HAP-1 (cell line): ENCODE measurements around the gene LGR6.
"Not testable (repeated sequence)": the region's sequence is repeated elsewhere in the genome, so short reads cannot be mapped to it uniquely, and the experiment has no call there.

ENCODE experiments used
- DNase-seq, 2 experiments: peaks; one replicate each; pipeline ENCODE4 v3.0.0-alpha.2; 2016 to 2020; ENCODE audit warnings: low spot score in 2 of 2
- H3K27me3 ChIP-seq: fragments of 250-450 bp; sonication (Bioruptor Pico); 2 replicates; pipeline ENCODE4 v1.5.1; 2020; ENCODE audit warnings: low read depth, mild to moderate bottlenecking, moderate library complexity
- H3K36me3 ChIP-seq: fragments of 250-450 bp; sonication (Bioruptor Pico); replicated peaks from 2 replicates; pipeline ENCODE4 v1.5.1; 2020; ENCODE audit warnings: mild to moderate bottlenecking
- H3K4me1 ChIP-seq: fragments of 250-450 bp; sonication (Bioruptor Pico); 2 replicates; pipeline ENCODE4 v1.5.1; 2020; ENCODE audit warnings: mild to moderate bottlenecking
- H3K4me3 ChIP-seq: fragments of 250-450 bp; sonication (Bioruptor Pico); 2 replicates; pipeline ENCODE4 v1.5.1; 2020; ENCODE audit warnings: mild to moderate bottlenecking, moderate library complexity
- H3K9me3 ChIP-seq: fragments of 250-450 bp; sonication (Bioruptor Pico); 2 replicates; pipeline ENCODE4 v1.5.1; 2020; ENCODE audit warnings: mild to moderate bottlenecking, moderate library complexity
- in situ Hi-C: fragments of 300-500 bp; cut with MboI; formaldehyde crosslinking; loops from 3 replicates; pipeline ENCODE4 v1.14.3; 2020; ENCODE audit warnings: low sequenced_read_pairs, inconsistent platforms, mixed read lengths

The LGR6 gene

DNA sequence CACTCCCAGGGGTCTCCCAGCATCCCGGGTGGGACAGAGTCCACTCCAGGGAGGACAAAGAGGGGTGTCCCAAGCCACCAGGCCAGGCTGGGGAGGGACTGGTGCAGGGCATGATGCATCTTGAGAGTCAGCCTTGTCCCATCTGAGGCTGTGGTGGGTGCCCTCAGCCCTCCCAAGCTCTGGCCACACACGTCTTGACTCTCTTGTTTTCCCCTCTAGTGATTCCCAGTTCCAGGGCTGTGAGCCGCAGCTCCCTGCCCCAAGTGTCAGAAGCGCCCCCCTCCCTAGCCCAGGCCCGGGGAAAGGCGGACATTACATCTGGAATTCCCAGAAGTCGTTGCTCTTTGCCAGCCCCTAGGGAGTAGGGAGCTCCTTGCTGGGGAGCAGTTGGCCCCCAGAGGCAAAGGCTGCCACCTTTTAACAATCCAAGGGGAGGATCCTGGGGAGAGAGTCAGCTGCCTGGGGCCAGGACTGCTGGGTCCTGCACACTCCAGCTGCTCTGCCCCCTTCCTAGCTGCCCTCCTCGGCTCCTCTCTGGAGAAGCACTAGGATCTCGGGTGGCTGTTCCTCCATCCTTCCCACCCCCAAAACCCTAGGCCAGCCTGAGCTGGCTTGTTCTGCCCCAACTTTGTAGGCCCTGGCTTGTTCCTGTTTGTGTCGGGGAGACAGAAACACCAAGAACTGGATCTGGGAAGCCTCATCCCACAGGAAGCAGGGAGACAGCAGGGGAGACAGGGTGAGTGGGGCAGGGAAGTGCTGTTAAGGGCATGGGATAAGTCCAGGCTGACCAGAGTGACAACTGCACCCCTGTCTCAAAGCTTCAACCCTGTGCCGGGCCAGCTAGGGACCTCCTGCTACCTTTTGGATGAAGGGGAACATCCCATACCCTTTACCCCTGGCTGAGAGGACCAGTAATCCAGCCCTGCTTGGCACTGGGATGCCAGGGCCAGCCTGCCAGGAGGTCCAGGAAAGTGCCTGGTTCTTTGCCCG lies 30.0 kb upstream of the LGR6 start:
- no peaks in the 10 kb centered on the region for H3K27me3 ChIP-seq
- H3K4me3 ChIP-seq: no peak overlapping the region
- no peaks in the 10 kb centered on the region for H3K36me3 ChIP-seq
- no peak for DNase-seq
- in situ Hi-C loops: no loop called here
- H3K4me1 ChIP-seq: no peaks in the 10 kb centered on the region
- no peaks in the 10 kb centered on the region for H3K9me3 ChIP-seq

DNA sequence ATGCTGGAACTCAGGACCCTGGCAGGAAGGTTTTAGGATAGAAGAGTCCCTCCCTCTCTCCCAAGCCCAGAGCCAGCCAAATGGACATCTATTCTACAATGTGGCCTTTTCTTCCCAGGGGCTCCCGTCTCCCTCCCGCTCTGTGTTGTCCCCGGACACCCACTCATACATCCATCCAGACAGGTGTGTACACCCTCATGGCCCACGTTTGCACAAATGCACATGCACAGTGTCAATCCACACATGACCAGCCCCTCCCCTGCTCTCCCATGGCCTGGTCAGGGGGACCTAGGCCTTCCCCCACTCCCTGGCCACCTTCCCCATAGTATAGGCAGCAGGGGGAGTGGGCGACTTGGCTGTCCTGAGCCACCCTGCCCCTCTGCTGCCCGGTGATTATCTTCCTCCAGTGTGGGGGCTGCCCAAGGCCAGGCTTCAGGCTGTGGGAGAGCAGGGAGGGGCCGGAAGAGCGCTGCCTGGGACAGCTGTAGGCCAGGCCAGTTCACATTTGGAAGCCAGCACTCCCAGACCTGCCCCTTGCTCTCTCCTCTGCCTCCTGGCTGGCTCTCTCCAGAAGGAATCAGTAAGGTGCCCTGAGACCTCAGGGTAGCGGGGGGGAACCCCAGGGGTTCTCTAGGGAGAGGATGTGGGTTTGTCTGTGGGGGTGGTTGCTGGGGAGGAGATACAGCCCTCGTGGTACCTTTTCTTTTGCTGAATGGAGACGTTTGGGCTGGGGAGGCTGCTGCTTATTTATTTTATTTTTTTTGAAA lies 29.1 kb upstream of the LGR6 start:
- no peaks in the 10 kb centered on the region for H3K4me1 ChIP-seq
- in situ Hi-C loops: no loop called here

DNA sequence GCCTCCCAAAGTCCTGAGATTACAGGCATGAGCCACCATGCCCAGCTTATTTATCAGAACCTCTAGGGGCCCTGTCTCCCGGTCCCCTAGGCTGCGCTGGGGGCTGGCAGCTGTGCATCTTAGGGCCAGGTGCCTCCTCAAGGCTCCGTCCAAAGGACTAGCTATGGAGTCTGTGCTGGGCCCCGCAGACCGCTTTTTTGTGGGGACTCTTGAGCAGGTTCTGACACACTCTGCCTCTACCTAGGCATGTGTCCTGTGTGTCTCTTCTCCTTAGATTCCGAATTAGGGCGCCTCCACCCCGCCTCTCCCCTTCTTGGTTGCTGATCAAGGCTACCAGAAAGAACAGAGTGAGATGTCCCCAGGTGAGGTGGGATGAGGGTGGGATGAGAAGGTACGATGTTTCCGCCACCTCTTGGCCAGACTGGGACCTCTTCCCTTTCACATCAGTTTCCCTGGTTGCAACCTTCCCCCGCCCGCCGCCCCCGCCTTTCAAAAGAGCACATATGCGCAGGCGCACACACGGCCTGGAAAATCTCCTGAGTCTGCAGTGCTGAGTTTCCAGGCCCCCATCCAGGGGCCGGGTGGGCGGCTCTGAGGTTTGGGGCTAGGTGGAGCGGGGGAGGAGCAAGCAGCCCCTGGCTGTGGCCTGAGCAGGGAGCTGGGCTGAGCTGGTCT lies 28.2 kb upstream of the LGR6 start:
- no peak for DNase-seq
- Histone ChIP-seq H3K36me3 (no peaks in the 10 kb centered on the region), H3K4me3 (no peak overlapping the region), H3K27me3 (no peaks in the 10 kb centered on the region), H3K4me1 (no peaks in the 10 kb centered on the region), H3K9me3 (no peaks in the 10 kb centered on the region)
- in situ Hi-C loops: no loop called here

More for the DNA sequence above, 29.1 kb upstream of the LGR6 start:
- Histone ChIP-seq H3K27me3 (no peaks in the 10 kb centered on the region), H3K4me3 (no peak overlapping the region), H3K9me3 (no peaks in the 10 kb centered on the region), H3K36me3 (no peaks in the 10 kb centered on the region)
- no peak for DNase-seq

DNA sequence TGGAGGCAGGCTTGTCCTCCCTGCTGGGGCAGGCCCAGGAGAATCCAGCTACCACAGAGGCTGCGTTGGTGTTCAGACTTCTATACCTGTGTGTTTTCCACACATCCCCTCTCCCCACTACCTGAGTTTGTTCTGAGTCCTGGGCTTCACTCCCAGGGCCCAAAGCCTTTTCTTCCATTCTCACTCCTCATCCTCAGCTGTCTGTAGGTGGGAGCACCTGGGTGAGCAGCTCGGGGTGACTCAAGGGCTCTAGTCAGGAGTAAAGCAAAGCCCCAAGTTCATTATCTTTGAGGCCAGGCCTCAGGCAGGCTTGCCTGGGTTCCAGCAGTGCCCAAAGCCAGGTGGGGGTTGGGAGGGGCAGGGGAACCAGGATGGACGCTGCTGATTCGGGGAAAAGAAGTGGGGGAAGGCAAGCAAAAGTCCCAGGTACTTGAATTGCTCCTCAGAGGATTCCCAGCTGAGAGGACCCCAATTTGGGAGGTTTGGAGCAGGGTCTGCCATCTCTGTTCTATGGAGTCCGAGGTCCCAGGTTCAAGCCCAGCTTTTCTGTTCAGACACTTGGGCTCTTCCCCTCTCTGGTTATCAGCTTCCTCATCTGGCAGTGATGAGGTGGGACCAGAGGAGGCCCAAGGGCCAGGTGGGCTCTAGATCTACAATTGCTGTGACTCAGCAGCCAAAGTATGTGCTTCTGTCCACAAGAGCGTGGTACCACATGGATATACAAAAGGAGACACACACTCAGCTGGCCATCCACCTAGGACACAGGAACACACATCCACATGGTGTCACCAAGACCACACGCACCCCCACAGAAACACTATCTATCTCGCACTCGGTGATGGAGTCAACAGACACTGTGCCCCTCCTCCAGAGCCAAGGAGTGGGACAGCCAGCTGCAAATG lies 27.4 kb upstream of the LGR6 start:
- H3K4me3 ChIP-seq: no peak overlapping the region
- H3K36me3 ChIP-seq: no peaks in the 10 kb centered on the region
- H3K4me1 ChIP-seq: no peaks in the 10 kb centered on the region
- H3K9me3 ChIP-seq: no peaks in the 10 kb centered on the region
- H3K27me3 ChIP-seq: no peaks in the 10 kb centered on the region
- in situ Hi-C loops: no loop called here
- no peak for DNase-seq

DNA sequence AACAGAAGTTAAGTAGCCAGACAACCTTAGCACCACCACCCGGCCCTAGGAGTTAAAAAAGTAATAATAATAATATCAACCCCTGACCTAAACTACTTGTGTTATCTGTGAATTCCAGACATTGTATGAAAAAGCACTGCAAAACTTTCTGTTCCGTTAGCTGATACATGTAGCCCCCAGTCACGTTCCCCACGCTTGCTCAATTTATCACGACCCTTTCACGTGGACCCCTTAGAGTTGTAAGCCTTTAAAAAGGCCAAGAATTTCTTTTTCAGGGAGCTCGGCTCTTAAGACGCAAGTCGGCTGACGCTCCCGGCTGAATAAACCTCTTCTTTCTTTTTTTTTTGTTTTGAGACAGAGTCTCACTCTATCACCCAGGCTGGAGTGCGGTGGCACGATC lies 26.5 kb upstream of the LGR6 start:
- DNase-seq, H3K27me3 ChIP-seq, H3K36me3 ChIP-seq, H3K9me3 ChIP-seq, H3K4me1 ChIP-seq, in situ Hi-C loops, H3K4me3 ChIP-seq: not testable (repeated sequence)

DNA sequence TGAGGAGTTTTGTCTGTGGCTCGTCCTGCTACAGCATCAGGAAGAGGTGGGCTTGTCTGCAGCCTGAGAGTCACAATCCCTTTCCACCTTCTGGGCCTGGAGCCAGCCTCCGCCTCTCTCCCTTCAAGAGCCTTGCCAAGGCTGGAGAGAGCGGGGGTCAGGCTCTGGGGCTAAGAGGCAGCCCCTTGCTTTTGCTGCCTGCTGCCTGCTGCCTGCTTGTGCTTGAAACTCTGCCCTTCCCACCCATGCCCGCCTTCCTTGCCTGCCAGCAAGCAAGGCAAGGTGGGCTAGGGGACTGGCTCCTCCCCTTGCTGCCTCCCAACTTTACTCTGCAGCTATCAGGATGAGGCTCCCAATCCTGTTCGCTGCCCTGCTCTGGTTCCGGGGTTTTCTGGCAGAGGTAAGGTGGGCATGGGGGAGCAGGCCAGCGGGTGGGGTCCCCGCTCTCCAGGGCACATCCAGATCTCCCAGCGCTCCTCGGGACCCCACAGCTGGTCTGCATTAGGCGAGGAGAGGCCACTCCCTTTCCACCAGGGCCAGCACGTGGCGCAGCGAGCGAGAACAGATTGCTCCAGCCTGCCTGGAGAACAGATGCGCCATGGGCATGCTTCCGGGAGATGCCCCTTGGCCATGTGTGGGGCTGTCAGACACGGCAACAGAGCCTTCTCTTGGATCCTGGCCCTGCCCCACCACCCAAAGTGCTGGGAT lies 25.7 kb upstream of the LGR6 start:
- no peak overlapping the region for H3K4me3 ChIP-seq
- in situ Hi-C loops: no loop called here
- DNase-seq: no peak

DNA sequence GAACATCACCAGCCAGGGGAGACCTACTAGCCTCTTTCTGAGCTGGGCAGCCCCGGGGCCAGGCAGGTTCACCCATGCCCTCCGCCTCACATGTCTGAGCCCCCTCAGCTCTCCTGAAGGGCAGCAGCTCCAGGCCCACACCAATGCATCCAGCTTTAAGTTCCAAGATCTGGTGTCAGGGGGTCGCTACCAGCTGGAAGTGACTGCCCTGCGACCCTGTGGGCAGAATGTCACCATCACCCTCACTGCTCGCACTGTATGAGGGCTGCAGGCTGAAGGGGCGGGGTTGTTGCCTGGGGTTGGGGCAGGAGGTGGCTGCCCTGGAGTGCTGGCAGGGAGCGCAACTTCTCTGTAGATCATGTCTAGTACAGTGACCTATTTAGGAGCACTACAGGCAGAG lies 24.7 kb upstream of the LGR6 start:
- Histone ChIP-seq H3K36me3 (no peaks in the 10 kb centered on the region), H3K4me3 (no peak overlapping the region), H3K4me1 (no peaks in the 10 kb centered on the region), H3K27me3 (no peaks in the 10 kb centered on the region), H3K9me3 (no peaks in the 10 kb centered on the region)
- in situ Hi-C loops: no loop called here
- DNase-seq: no peak

More for the DNA sequence above, 25.7 kb upstream of the LGR6 start:
- H3K36me3 ChIP-seq: no peaks in the 10 kb centered on the region
- no peaks in the 10 kb centered on the region for H3K27me3 ChIP-seq
- no peaks in the 10 kb centered on the region for H3K4me1 ChIP-seq
- H3K9me3 ChIP-seq: no peaks in the 10 kb centered on the region

DNA sequence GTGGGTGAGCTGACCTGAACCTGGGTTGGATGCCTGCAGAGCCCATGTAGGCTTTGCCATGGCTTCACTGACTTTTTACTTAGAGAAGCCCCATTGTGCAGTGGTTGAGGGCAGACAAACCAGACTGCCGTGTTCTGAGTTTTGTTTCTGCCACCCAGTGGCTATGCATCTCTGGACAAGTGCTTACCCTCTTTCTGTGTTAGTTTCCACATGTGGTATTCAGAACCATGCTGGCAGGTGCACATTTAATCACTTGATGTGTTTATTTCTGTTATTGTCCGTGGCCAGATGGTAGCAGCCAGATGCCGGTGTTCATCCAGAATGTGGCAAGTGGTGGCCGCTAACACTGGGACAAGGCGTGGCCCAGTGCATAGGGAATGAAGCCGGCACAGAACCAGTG lies 22.9 kb upstream of the LGR6 start:
- in situ Hi-C loops: no loop called here
- Histone ChIP-seq H3K9me3 (no peaks in the 10 kb centered on the region), H3K4me3 (no peak overlapping the region), H3K4me1 (no peaks in the 10 kb centered on the region), H3K27me3 (no peaks in the 10 kb centered on the region), H3K36me3 (no peaks in the 10 kb centered on the region)
- DNase-seq: no peak

DNA sequence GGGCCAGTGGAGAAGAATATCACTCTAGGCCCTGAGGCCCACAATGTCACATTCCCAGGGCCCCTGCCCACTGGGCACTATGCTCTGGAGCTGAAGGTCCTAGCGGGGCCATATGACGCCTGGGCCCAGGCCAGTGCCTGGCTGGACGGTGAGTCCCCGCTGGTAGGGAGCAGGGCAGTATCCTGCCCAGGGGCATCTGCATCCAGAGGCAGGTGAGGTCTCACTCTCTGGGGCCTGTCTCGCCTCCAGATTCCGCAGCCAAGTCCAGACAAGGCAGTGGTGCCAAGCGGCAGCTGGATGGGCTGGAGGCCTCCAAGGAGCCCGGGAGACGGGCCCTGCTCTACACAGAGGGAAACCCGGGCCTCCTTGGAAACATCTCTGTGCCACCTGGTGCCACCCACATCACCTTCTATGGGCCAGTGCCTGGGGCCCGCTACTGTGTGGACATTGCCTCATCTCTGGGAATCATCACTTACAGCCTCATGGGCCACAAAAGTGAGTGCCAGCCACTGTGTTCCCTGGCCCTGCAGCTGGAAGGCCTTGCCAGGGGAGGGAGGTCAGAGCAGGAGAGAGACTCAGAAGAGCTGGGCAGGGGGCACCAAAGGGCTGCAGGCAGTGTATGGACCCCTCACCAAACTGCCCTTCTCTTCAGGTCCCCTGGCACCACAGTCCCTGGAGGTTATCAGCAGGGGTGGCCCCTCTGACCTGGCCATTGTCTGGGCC lies 22.1 kb upstream of the LGR6 start:
- in situ Hi-C loops: no loop called here
- no peak for DNase-seq
- Histone ChIP-seq H3K4me3 (no peak overlapping the region), H3K36me3 (no peaks in the 10 kb centered on the region), H3K9me3 (no peaks in the 10 kb centered on the region), H3K27me3 (no peaks in the 10 kb centered on the region), H3K4me1 (no peaks in the 10 kb centered on the region)

DNA sequence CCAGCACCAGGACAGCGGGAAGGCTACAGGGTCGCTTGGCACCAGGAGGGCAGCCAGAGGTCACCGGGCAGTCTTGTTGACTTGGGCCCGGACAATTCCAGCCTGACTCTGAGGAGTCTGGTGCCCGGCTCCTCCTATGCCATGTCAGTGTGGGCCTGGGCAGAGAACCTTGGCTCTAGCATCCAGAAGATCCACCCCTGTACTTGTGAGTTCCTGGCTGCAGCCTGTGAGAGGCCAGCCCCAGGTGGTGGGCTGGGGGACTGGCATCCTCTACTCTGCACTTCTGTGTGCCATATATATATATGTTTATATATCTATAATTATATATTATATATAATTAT lies 21.6 kb upstream of the LGR6 start:
- H3K4me3 ChIP-seq: no peak overlapping the region
- no peak for DNase-seq
- in situ Hi-C loops: no loop called here
- H3K4me1 ChIP-seq: no peaks in the 10 kb centered on the region
- no peaks in the 10 kb centered on the region for H3K27me3 ChIP-seq
- no peaks in the 10 kb centered on the region for H3K9me3 ChIP-seq
- no peaks in the 10 kb centered on the region for H3K36me3 ChIP-seq

DNA sequence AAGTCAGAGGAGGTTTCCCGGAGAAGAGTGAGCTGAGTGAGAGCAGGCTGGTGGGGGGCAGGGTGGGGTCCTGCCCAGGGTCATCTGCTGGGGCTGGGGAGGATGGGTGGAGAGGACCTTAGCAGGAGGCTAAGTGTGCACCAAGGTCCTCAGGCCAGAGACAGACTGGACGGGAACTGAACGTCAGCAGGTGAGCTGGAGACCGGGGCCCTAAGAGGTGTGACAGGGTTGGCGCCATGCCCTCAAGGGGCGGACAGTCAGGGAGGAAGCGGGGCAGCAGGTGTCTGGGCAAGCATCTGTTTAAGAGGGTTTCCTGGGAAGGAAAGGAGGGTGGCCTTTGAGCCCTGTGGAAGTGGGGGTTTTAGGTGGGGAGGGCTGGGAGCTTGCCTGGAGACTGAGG lies 19.6 kb upstream of the LGR6 start:
- Histone ChIP-seq H3K9me3 (no peaks in the 10 kb centered on the region), H3K27me3 (peaks cover under 1% of the 10 kb centered on the region; the same call in 1 of the 2 replicates), H3K36me3 (no peaks in the 10 kb centered on the region), H3K4me3 (no peak overlapping the region), H3K4me1 (no peaks in the 10 kb centered on the region)
- in situ Hi-C loops: no loop called here
- no peak for DNase-seq
